Esophagus muscularis mucosa (tissue), 3 donors: ENCODE measurements around the gene PRKACB.

Experiments
- EP300 ChIP-seq: sonication (generic); formaldehyde crosslinking; IDR thresholded peaks from one replicate; pipeline ENCODE4 v1.6.1; 2017; ENCODE audit warnings: antibody characterized with exemption
- TF ChIP-seq, protein P1 (sequence below), 3 experiments: fragments of 200-600 bp in 2 of 3; fragments of 450-650 bp in 1 of 3; sonication (generic) in 2 of 3; IDR thresholded peaks; one replicate each; pipeline ENCODE4 v1.5.1; 2017 to 2019; ENCODE audit warnings: antibody characterized with exemption in 3 of 3, mild to moderate bottlenecking in 2 of 3, moderate library complexity in 1 of 3

GRCh38 chr1:84264961-84265360 lies 120.9 kb downstream of the PRKACB start:
- TF ChIP-seq EP300: no peak
- TF ChIP-seq, protein P1, sequence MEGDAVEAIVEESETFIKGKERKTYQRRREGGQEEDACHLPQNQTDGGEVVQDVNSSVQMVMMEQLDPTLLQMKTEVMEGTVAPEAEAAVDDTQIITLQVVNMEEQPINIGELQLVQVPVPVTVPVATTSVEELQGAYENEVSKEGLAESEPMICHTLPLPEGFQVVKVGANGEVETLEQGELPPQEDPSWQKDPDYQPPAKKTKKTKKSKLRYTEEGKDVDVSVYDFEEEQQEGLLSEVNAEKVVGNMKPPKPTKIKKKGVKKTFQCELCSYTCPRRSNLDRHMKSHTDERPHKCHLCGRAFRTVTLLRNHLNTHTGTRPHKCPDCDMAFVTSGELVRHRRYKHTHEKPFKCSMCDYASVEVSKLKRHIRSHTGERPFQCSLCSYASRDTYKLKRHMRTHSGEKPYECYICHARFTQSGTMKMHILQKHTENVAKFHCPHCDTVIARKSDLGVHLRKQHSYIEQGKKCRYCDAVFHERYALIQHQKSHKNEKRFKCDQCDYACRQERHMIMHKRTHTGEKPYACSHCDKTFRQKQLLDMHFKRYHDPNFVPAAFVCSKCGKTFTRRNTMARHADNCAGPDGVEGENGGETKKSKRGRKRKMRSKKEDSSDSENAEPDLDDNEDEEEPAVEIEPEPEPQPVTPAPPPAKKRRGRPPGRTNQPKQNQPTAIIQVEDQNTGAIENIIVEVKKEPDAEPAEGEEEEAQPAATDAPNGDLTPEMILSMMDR (IDR thresholded peaks at IDR 0.05): no peak
